HCT116 (cell line): ENCODE measurements around the gene TTC16.

Source experiments
- FOSL1 ChIP-seq: IDR thresholded peaks from 2 replicates; pipeline ENCODE4 v1.6.1; 2012; ENCODE audit warnings: low read depth
- POLR2A ChIP-seq: IDR thresholded peaks from 2 replicates; pipeline ENCODE4 v1.7.0; 2011; ENCODE audit warnings: borderline replicate concordance; ENCODE audit not compliant: insufficient read depth, insufficient read length; ENCODE audit errors: extremely low read depth
- POLR2AphosphoS5 ChIP-seq: IDR thresholded peaks from 2 replicates; pipeline ENCODE4 v1.6.1; 2011; ENCODE audit warnings: mild to moderate bottlenecking, low read depth, low read length, moderate library complexity
- RAD21 ChIP-seq: IDR thresholded peaks from 2 replicates; pipeline ENCODE4 v1.6.1; 2012; ENCODE audit warnings: low read depth, mild to moderate bottlenecking
- SP1 ChIP-seq: IDR thresholded peaks from 2 replicates; pipeline ENCODE4 v1.6.1; 2012; ENCODE audit warnings: low read depth
- ZNF274 ChIP-seq: fragments of 200-500 bp; sonication (Bioruptor generic); IDR thresholded peaks from 2 replicates; pipeline ENCODE4 v1.6.1; 2014; ENCODE audit warnings: mild to moderate bottlenecking, low read depth, low read length, inconsistent platforms
- TF ChIP-seq, protein P1 (sequence below): IDR thresholded peaks from 2 replicates; pipeline ENCODE4 v1.6.1; 2012; ENCODE audit warnings: low read depth
- TF ChIP-seq, protein P2 (sequence below), 3 experiments: fragments of 200-600 bp in 1 of 3; sonication (generic) in 1 of 3; IDR thresholded peaks in 2 of 3; conservative IDR thresholded peaks in 1 of 3; 2 replicates each; pipeline ENCODE4 v1.5.1; 2012 to 2017; ENCODE audit warnings: low read depth in 2 of 3, low read length in 2 of 3, antibody characterized with exemption in 1 of 3, borderline replicate concordance in 1 of 3, control low read depth in 1 of 3, mild to moderate bottlenecking in 1 of 3, mixed read lengths in 1 of 3, mixed run types in 1 of 3, moderate library complexity in 1 of 3; ENCODE audit not compliant: insufficient read depth in 1 of 3
- TF ChIP-seq, protein P3 (sequence below): IDR thresholded peaks from 2 replicates; pipeline ENCODE4 v1.6.1; 2011; ENCODE audit warnings: mild to moderate bottlenecking, low read length, moderate library complexity; ENCODE audit not compliant: insufficient replicate concordance; ENCODE audit errors: extremely low read depth

DNA sequence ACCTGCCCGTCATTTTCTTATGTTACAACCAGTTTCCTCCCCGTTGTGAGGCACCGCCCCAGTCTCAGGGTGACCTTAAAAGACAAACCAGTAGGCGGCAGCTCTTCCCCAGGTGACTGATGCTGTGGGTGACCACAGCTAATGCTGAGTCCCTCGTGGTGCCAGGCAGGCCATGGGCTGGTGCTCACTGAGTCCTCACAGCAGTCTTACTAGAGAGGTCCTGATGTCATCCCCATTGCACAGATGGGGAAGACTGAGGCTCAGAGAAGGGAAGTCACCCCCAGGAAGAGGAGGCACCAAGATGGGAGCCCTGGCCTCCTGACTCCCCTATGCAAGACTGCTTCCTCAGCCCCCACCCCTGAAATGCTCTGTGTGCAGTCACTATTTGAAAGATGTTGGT lies 8.1 kb upstream of the TTC16 start:
- TF ChIP-seq POLR2AphosphoS5, result no peak
- TF ChIP-seq, protein P1, sequence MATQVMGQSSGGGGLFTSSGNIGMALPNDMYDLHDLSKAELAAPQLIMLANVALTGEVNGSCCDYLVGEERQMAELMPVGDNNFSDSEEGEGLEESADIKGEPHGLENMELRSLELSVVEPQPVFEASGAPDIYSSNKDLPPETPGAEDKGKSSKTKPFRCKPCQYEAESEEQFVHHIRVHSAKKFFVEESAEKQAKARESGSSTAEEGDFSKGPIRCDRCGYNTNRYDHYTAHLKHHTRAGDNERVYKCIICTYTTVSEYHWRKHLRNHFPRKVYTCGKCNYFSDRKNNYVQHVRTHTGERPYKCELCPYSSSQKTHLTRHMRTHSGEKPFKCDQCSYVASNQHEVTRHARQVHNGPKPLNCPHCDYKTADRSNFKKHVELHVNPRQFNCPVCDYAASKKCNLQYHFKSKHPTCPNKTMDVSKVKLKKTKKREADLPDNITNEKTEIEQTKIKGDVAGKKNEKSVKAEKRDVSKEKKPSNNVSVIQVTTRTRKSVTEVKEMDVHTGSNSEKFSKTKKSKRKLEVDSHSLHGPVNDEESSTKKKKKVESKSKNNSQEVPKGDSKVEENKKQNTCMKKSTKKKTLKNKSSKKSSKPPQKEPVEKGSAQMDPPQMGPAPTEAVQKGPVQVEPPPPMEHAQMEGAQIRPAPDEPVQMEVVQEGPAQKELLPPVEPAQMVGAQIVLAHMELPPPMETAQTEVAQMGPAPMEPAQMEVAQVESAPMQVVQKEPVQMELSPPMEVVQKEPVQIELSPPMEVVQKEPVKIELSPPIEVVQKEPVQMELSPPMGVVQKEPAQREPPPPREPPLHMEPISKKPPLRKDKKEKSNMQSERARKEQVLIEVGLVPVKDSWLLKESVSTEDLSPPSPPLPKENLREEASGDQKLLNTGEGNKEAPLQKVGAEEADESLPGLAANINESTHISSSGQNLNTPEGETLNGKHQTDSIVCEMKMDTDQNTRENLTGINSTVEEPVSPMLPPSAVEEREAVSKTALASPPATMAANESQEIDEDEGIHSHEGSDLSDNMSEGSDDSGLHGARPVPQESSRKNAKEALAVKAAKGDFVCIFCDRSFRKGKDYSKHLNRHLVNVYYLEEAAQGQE, result no peak
- TF ChIP-seq, protein P2, sequence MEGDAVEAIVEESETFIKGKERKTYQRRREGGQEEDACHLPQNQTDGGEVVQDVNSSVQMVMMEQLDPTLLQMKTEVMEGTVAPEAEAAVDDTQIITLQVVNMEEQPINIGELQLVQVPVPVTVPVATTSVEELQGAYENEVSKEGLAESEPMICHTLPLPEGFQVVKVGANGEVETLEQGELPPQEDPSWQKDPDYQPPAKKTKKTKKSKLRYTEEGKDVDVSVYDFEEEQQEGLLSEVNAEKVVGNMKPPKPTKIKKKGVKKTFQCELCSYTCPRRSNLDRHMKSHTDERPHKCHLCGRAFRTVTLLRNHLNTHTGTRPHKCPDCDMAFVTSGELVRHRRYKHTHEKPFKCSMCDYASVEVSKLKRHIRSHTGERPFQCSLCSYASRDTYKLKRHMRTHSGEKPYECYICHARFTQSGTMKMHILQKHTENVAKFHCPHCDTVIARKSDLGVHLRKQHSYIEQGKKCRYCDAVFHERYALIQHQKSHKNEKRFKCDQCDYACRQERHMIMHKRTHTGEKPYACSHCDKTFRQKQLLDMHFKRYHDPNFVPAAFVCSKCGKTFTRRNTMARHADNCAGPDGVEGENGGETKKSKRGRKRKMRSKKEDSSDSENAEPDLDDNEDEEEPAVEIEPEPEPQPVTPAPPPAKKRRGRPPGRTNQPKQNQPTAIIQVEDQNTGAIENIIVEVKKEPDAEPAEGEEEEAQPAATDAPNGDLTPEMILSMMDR (IDR thresholded peaks at IDR 0.05 in 2 of 3, conservative IDR thresholded peaks at IDR 0.05 in 1 of 3; ENCODE audit: borderline replicate concordance in 1 of 3, insufficient read depth in 1 of 3, low read depth in 2 of 3, low read length in 2 of 3), result peak in 2 of 3 experiments; percentile 42 to 43; a peak in 4 of 6 replicates
- TF ChIP-seq, protein P3, sequence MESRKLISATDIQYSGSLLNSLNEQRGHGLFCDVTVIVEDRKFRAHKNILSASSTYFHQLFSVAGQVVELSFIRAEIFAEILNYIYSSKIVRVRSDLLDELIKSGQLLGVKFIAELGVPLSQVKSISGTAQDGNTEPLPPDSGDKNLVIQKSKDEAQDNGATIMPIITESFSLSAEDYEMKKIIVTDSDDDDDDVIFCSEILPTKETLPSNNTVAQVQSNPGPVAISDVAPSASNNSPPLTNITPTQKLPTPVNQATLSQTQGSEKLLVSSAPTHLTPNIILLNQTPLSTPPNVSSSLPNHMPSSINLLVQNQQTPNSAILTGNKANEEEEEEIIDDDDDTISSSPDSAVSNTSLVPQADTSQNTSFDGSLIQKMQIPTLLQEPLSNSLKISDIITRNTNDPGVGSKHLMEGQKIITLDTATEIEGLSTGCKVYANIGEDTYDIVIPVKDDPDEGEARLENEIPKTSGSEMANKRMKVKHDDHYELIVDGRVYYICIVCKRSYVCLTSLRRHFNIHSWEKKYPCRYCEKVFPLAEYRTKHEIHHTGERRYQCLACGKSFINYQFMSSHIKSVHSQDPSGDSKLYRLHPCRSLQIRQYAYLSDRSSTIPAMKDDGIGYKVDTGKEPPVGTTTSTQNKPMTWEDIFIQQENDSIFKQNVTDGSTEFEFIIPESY, result no peak
- no peak for TF ChIP-seq SP1
- TF ChIP-seq FOSL1, result no peak
- TF ChIP-seq RAD21, result no peak
- TF ChIP-seq ZNF274, result no peak
- no peak for TF ChIP-seq POLR2A
